SHP77 (cell line): ENCODE measurements around the gene C1QC.
A peak's percentile ranks its signal among the peaks of the same experiment; 100 is the strongest.

Experiments used
- DNase-seq, 2 experiments: peaks; one replicate each; lab custom pipeline; 2025; lab: John Stamatoyannopoulos, UW

Gene C1QC

GRCh38 chr1:22680726-22681125, 37.3 kb downstream of the C1QC start:
- no peak for DNase-seq

DNA sequence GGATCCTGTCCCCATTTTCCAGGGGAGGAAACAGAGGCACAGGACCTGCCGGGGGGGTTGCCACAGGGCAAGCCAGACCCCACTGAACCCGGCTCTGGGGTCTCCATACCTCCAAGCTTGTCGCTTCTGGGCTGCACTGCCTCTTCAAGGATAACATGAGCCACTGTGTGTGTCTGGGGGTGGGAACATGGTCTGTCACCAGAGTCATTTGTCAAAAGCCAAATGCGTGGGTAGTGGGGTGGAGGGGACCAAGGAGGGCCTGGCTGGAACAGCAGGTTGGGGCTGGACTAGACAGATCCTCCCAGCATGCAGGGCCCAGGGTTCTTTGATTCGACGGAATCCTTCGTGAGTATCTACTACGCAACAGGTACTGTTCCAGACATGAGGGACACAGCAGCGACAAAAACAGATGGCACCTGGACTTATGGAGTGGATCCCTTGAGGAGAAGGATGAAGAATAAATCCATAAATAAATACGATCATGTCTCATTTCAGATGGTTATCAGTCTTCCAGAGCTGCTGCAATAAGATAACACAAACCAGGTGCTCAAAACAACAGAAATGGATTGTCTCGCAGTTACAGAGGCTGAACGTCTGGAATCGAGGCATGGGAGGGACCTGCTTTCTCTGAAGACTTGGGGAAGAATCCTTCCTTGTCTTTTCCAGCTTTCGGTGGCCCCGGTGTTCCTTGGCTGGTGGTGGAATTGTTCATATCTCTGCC, 38.3 kb downstream of the C1QC start:
- no peak for DNase-seq

DNA sequence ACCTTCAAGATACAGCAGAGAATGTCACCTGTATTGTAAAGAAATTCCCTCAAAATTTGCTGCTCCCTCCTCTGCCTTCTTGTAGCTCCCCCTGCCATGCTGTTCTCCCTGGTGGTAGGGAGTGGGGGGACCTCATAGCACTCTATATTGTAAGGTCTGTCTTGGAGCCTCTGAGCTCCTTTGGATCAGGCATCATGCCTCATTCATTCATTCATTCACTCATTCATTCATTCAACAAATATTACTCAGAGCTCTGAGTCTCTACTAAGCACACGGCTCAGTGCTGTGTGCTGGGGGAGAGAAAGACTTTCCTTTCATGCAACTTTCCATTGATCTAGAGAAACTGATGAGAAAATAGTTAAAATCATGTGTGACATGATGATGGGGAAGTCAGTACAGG, 40.1 kb downstream of the C1QC start:
- DNase-seq = no peak

DNA sequence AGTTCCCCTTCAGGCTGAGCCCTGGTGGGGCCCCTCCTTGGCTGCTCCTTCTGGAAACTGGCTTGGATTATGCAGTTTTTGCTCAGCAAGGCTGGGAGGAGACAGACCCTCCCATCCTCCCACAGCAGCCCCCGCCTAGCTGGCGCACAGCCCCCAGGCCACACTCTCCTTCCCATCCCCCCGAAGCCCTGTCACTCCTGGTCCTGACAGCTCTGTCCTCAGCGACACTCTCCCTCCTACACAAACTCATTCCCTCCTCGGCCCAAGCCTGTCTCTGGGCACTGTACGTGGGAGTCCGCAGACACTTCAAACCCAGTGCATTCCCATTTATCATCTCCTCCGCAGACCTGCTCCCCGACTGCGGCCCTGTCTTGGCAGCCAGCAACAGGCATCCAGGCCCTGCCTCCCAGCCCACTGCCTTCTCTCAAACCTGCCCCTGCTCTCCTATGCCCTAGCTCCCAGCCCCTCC, 42.2 kb downstream of the C1QC start:
- no peak for DNase-seq

- DNase-seq = no peak
Observed at GRCh38 chr1:22687191-22687590, 43.8 kb downstream of the C1QC start.

DNA sequence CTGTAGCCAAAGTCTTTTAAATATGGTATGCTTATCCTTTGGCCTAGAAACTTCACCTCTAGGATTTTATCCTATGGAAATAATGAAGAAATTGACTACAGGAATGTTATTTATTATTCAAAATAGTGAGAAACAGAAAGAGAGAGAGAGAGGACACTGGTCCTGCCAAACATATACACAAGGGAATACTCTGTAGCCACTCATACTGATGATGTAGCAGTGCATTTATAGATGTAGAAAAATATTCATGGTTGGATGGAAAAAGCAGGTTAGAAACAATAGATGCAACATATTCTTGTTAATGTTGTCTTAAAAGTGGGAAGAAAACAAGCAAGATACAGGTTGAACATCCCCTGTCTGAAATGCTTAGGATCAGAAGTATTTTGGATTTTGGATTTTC, 45.0 kb downstream of the C1QC start:
- no peak for DNase-seq

- DNase-seq = peak; percentile 67 to 90
Observed at GRCh38 chr1:22689505-22689904, 46.1 kb downstream of the C1QC start.

DNA sequence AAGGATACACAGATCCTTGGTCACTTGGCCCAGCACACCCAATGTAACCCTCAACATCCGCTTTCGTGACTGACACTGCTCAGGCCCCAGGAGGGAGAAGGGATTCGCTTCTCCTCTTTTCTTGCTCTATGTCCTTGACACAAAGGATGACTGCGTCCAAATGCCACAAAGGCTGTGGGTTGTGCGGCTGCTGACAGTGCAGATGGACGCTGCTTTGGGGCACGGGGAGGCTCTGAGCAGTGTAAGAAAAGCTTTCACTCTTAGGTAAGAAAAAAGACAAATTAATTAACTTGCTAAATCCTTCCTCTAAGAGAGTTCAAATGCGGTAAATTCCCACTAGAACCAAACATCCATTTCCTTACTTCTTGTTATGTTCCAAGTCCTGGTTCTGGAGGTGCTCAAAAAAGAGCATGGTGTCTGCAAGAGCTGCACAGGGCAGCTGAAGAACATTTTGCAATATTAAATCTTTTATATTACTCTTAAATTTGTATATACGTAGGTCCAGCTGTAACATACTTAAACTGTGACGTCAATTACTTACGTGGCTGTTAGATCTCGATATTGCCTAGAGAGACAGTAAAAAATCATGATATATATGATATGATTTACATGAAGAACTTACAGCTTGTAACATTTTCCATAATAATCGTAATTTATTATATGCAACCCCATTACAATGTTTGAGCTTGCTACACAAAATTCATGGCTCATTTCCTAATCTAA, 47.8 kb downstream of the C1QC start:
- peak in 1 of 2 experiments; percentile 26 for DNase-seq

DNA sequence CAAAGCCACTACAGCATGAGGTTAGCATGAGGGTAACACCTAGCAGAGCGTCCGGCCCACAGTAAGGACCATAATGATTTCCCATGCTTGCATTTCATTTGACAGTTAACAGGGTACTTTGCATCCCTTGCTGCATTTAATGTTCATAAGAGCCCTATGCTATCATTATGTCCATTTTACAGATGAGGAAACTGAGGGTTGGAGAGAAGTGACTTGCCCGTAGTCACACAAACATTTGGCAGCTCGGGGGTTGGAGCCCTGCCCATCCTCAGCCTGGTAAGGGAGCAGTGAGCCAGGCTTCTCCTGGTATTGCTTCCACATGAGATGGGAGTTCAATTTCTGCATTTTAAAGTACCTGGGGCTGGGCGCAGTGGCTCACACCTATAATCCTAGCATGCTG, 50.7 kb downstream of the C1QC start:
- DNase-seq = no peak

DNA sequence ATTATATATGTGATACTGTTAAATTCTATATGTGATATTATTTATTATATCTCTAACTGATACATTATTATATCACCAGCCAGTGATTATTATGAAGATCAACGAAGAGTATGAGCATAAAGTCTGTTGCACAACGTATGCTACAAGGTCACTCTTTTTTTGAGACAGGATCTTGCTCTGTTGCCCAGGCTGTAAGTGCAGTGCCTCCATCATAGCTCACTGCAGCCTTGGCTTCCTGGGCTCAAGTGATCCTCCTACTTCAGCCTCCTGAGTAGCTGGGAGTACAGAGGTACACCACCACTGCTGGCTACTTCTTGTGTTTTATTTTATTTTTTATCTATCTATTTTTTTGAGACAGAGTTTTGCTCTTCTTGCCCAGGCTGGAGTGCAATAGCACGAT, 53.2 kb downstream of the C1QC start:
- DNase-seq = no peak
